Stimulated activated CD8-positive, alpha-beta memory T cell treated with anti-CD3 and anti-CD28 coated beads, Interleukin-7, amount 100 ng/mL, for 4 hours (primary cell): ENCODE measurements around the gene R3HDM4.
"Not testable (repeated sequence)": the region's sequence is repeated elsewhere in the genome, so short reads cannot be mapped to it uniquely, and the experiment has no call there.

Experiments
- DNase-seq, 2 donors: peaks; one replicate each; pipeline ENCODE4 v3.0.0-alpha.2; 2020; ENCODE audit warnings: low read depth in 2 of 2

The R3HDM4 gene

GRCh38 chr19:861141-861755 lies 51.8 kb downstream of the R3HDM4 start:
- DNase-seq: no peak

GRCh38 chr19:858868-859843 lies 53.9 kb downstream of the R3HDM4 start, which contains the start of gene CFD:
CFD (plus strand) TSS chr19:859664; CDS start chr19:859690, 26 bp downstream.
- DNase-seq: no peak

- DNase-seq: no peak
Observed at GRCh38 chr19:858284-858683, 54.7 kb downstream of the R3HDM4 start.

- no peak for DNase-seq
Observed at GRCh38 chr19:855566-856120, 57.4 kb downstream of the R3HDM4 start.

- DNase-seq: no peak
Observed at GRCh38 chr19:855142-855541, 57.9 kb downstream of the R3HDM4 start.

GRCh38 chr19:854549-854948 lies 58.5 kb downstream of the R3HDM4 start:
- no peak for DNase-seq

GRCh38 chr19:853614-854220 lies 59.3 kb downstream of the R3HDM4 start:
- not testable (repeated sequence) for DNase-seq

GRCh38 chr19:853014-853585 lies 59.9 kb downstream of the R3HDM4 start:
- DNase-seq: no peak

GRCh38 chr19:852136-853013 lies 60.6 kb downstream of the R3HDM4 start, which contains the start of gene ELANE:
ELANE (plus strand) TSS chr19:852303; CDS start chr19:852329, 26 bp downstream.
- DNase-seq: no peak

- DNase-seq: no peak
Observed at GRCh38 chr19:850979-851335, 62.1 kb downstream of the R3HDM4 start.

GRCh38 chr19:850221-850978 lies 62.6 kb downstream of the R3HDM4 start:
- no peak for DNase-seq

GRCh38 chr19:849195-849594 lies 63.8 kb downstream of the R3HDM4 start:
- not testable (repeated sequence) for DNase-seq

- DNase-seq: no peak
Observed at GRCh38 chr19:848386-848921, 64.6 kb downstream of the R3HDM4 start.
